SU-DHL-6 (cell line): Measurements from ENCODE around the gene PPP1R12B.
"Not testable (repeated sequence)": the region's sequence is repeated elsewhere in the genome, so short reads cannot be mapped to it uniquely, and the experiment has no call there.

ENCODE experiments used
- CTCF ChIP-seq: fragments of 200-600 bp; sonication (generic); IDR thresholded peaks from one replicate; pipeline ENCODE4 v1.5.1; 2017; ENCODE audit warnings: antibody characterized with exemption, mild to moderate bottlenecking, low read length, moderate library complexity; ENCODE audit not compliant: insufficient read depth, poor library complexity, severe bottlenecking
- EZH2phosphoT487 ChIP-seq: fragments of 200-600 bp; sonication (generic), shearing (Covaris generic); conservative IDR thresholded peaks from 2 replicates; pipeline ENCODE4 v1.6.1; 2018; ENCODE audit warnings: mild to moderate bottlenecking, antibody characterized with exemption, low read length, moderate library complexity, mixed read lengths

- not testable (repeated sequence) for TF ChIP-seq CTCF, EZH2phosphoT487
Measured at GRCh38 chr1:202543537-202543936, 195.0 kb downstream of the PPP1R12B start.
